Trophoblast cell (in vitro differentiated cells and primary cell): ENCODE measurements around the gene ZNF556. TPM values are rescaled to one million over a fixed set of nuclear protein-coding genes. Genes with fewer than 3 reads are reported as not detected.

Source experiments
- DNase-seq, 2 donors: peaks; one replicate each; pipeline ENCODE4 v3.0.0-alpha.2; 2016
- H2AFZ ChIP-seq: 2 replicates; pipeline ENCODE4 v1.6.1; 2013; ENCODE audit warnings: low read length, moderate library complexity, mild to moderate bottlenecking; ENCODE audit not compliant: insufficient read depth, poor library complexity
- H2AK5ac ChIP-seq: 2 replicates; pipeline ENCODE4 v1.6.1; 2013; ENCODE audit warnings: mild to moderate bottlenecking, low read length
- H2BK120ac ChIP-seq: 2 replicates; pipeline ENCODE4 v1.6.1; 2013; ENCODE audit warnings: low read length, mild to moderate bottlenecking, moderate library complexity; ENCODE audit not compliant: insufficient read depth, poor library complexity
- H2BK12ac ChIP-seq: 2 replicates; pipeline ENCODE4 v1.6.1; 2013; ENCODE audit warnings: mild to moderate bottlenecking, low read length, moderate library complexity
- H2BK5ac ChIP-seq: 2 replicates; pipeline ENCODE4 v1.6.1; 2013; ENCODE audit warnings: low read length, low read depth, moderate library complexity, mild to moderate bottlenecking; ENCODE audit not compliant: poor library complexity
- H3K14ac ChIP-seq: 2 replicates; pipeline ENCODE4 v1.6.1; 2013; ENCODE audit warnings: mild to moderate bottlenecking, low read length
- H3K18ac ChIP-seq: 2 replicates; pipeline ENCODE4 v1.6.1; 2013; ENCODE audit warnings: mild to moderate bottlenecking, low read length
- H3K23ac ChIP-seq: 2 replicates; pipeline ENCODE4 v1.6.1; 2013; ENCODE audit warnings: low read length
- H3K27ac ChIP-seq: 2 replicates; pipeline ENCODE4 v1.5.1; 2013; ENCODE audit warnings: low read depth, mild to moderate bottlenecking, inconsistent platforms, low read length, moderate library complexity
- H3K27me3 ChIP-seq: 2 replicates; pipeline ENCODE4 v1.6.1; 2013; ENCODE audit warnings: inconsistent platforms, mild to moderate bottlenecking, low read length, moderate library complexity; ENCODE audit not compliant: insufficient read depth
- H3K36me3 ChIP-seq, 2 experiments: 1 replicate in 1 of 2; 2 replicates in 1 of 2; pipeline ENCODE4 v1.6.1; 2013; ENCODE audit warnings: low read length in 2 of 2, mild to moderate bottlenecking in 2 of 2, moderate library complexity in 1 of 2; ENCODE audit not compliant: insufficient read depth in 2 of 2, control insufficient read depth in 1 of 2
- H3K4ac ChIP-seq: 2 replicates; pipeline ENCODE4 v1.6.1; 2013; ENCODE audit warnings: low read depth, mild to moderate bottlenecking, low read length, moderate library complexity
- H3K4me1 ChIP-seq, 2 experiments: 1 replicate in 1 of 2; 2 replicates in 1 of 2; pipeline ENCODE4 v1.6.1; 2013; ENCODE audit warnings: low read length in 2 of 2, mild to moderate bottlenecking in 2 of 2, moderate library complexity in 1 of 2; ENCODE audit not compliant: insufficient read depth in 2 of 2, control insufficient read depth in 1 of 2
- H3K4me2 ChIP-seq: 2 replicates; pipeline ENCODE4 v1.6.1; 2013; ENCODE audit warnings: inconsistent platforms, mild to moderate bottlenecking, low read length, moderate library complexity
- H3K4me3 ChIP-seq: 2 replicates; pipeline ENCODE4 v1.5.1; 2013; ENCODE audit warnings: mild to moderate bottlenecking, low read depth, low read length, inconsistent platforms
- H3K79me1 ChIP-seq: one replicate; pipeline ENCODE4 v1.6.1; 2013; ENCODE audit warnings: low read length
- H3K79me2 ChIP-seq: 2 replicates; pipeline ENCODE4 v1.6.1; 2013; ENCODE audit warnings: low read length, mild to moderate bottlenecking; ENCODE audit not compliant: control insufficient read depth, insufficient read depth, poor library complexity
- H3K9ac ChIP-seq: 2 replicates; pipeline ENCODE4 v1.6.1; 2013; ENCODE audit warnings: mild to moderate bottlenecking, low read length
- H3K9me3 ChIP-seq: 2 replicates; pipeline ENCODE4 v1.6.1; 2013; ENCODE audit warnings: low read depth, mild to moderate bottlenecking, control low read depth, inconsistent platforms, low read length; ENCODE audit not compliant: insufficient read depth
- H4K12ac ChIP-seq: 2 replicates; pipeline ENCODE4 v1.6.1; 2013; ENCODE audit warnings: low read depth, mild to moderate bottlenecking, low read length, moderate library complexity
- H4K8ac ChIP-seq: 2 replicates; pipeline ENCODE4 v1.6.1; 2013; ENCODE audit warnings: low read depth, mild to moderate bottlenecking, low read length, moderate library complexity
- H4K91ac ChIP-seq: one replicate; pipeline ENCODE4 v1.6.1; 2013; ENCODE audit warnings: low read depth, mild to moderate bottlenecking, low read length, moderate library complexity
- WGBS: extraction: QIAGEN DNeasy Blood & Tissue Kit; methylation state at CpG from one replicate; pipeline ENCODE4 v1.1.7; 2013; ENCODE audit warnings: missing lambda C conversion rate; ENCODE audit not compliant: insufficient read length, insufficient coverage; ENCODE audit errors: extremely low coverage; 5-methylcytosine and 5-hydroxymethylcytosine counted together
- polyA plus RNA-seq: library from polyadenylated mRNA; stranded (reverse); fragments of 200-250 nt; gene quantifications from 2 replicates; pipeline ENCODE4 v1.2.3, GENCODE V29; 2013

The ZNF556 gene
- 0.01 TPM in 2 replicates for polyA plus RNA-seq

DNA sequence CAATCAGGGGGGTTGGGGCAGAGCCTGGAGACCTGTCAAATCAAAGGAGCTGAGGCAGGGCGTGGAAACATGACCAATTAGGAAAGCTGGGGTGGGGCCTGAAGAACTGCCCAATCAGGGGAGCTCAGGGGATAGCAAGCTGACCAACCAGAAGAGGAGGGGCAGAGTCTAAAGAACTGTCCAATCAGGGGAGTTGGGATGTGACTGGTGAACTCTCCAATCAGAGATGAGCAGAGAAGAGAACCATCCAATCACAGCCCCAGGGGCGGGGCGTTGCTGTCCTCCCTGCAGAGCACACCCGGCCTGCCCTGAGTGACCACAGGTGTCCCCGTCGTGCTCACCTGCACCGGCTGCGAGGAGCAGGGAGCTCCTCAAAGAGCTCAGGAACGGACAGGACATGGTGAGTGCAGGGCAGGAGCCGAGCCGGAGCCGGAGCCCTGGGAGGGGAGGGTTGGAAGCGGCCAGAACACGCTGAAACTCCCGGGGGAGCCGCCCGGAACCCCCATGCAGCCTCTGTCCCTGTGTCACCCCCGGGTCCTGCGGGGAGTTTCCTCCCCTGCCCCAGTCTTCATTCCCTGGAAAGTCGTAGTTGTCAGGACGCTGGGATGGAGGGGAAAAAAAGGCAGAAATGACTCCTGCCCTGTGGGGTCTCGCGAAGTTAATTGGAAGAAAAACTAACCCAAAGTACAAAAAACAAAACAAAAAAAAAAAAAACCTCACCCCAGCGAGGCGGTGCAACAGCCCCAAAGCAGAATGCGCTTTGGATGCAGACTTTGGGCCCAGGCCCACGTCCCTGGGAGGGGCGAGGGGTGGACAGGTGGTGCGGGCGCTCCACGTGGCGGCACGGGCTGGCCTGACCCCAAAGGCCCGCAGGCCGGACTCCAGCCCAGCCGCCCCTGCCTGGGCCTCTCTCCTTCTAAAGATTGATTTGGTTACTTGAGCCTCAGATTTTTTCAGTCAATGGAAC is at the start of gene ZNF556:
Gene ZNF556 (plus strand): TSS at position 311 of the 967 bp plus-strand sequence. CDS start 87 bp downstream, at position 398.
- H3K36me3 ChIP-seq, result no peaks in the 10 kb centered on the region
- H3K79me1 ChIP-seq, result no peaks in the 10 kb centered on the region
- no peak within 1 kb of the TSS for H4K12ac ChIP-seq
- H3K9me3 ChIP-seq, result peaks cover 27% of the 10 kb centered on the region
- DNase-seq, result no peak
- no peak within 1 kb of the TSS for H4K91ac ChIP-seq
- H2AFZ ChIP-seq, result no peak within 1 kb of the TSS
- H3K27ac ChIP-seq, result no peak within 1 kb of the TSS
- H3K79me2 ChIP-seq, result no peaks in the 10 kb centered on the region
- no peak within 1 kb of the TSS for H2AK5ac ChIP-seq
- H3K4me3 ChIP-seq, result no peak within 1 kb of the TSS
- no peak within 1 kb of the TSS for H2BK5ac ChIP-seq
- H3K27me3 ChIP-seq, result no peaks in the 10 kb centered on the region
- H2BK12ac ChIP-seq, result no peak within 1 kb of the TSS
- H3K4me2 ChIP-seq, result no peak within 1 kb of the TSS
- no peak within 1 kb of the TSS for H3K14ac ChIP-seq
- WGBS, result no CpG with 5 or more reads among the region's 36 CpGs
- no peaks in the 10 kb centered on the region for H3K4me1 ChIP-seq
- H3K9ac ChIP-seq, result no peak within 1 kb of the TSS
- no peak within 1 kb of the TSS for H3K18ac ChIP-seq
- H3K4ac ChIP-seq, result no peak within 1 kb of the TSS
- H4K8ac ChIP-seq, result no peak within 1 kb of the TSS
- H2BK120ac ChIP-seq, result no peak within 1 kb of the TSS
- H3K23ac ChIP-seq, result no peak within 1 kb of the TSS

DNA sequence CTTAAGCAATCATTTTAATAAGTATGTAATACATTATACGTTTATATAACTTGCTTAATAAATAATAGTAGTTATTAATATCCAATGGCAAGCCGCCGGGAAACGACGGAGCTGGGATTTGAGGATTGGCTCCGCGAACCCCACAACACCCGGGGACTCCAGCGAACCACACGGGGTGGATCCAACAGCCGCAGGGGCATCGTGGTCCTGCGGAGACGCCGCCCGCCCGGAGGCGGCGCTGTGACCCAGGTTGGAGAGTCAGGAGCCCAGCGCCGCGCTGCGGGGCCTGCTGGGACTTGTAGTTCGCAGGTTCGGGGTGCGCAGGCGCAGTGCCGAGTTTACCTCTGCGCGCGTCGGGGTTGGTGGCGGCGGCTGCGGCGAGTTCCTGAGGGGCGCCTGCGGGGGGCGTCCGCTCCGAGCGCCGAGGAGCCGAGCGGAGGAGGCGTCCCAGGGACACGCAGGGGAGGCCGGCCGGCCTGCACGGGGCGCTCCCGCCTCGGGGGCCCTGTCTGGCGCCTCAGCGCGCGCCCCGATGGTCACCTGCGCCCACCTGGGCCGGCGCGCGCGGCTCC is 47.5 kb upstream of the ZNF556 start, which contains the start of gene ZNF554:
Gene ZNF554 (plus strand): TSS at position 329 of the 572 bp plus-strand sequence. CDS start 204 bp downstream, at position 533.
- Histone ChIP-seq H3K4me1 (peaks cover 4% of the 10 kb centered on the region in 2 experiments), H3K9ac (peak within 1 kb of the TSS; percentile 36), H3K27ac (no peak within 1 kb of the TSS), H3K23ac (no peak within 1 kb of the TSS), H4K12ac (peak within 1 kb of the TSS; percentile 82), H3K9me3 (peaks cover 3% of the 10 kb centered on the region), H3K4ac (peak within 1 kb of the TSS; percentile 13), H3K79me1 (peaks cover 20% of the 10 kb centered on the region), H3K14ac (peak within 1 kb of the TSS; percentile 80), H3K27me3 (no peaks in the 10 kb centered on the region), H4K91ac (peak within 1 kb of the TSS; percentile 88), H2AFZ (peak within 1 kb of the TSS; percentile 93), H3K18ac (peak within 1 kb of the TSS; percentile 90), H4K8ac (peak within 1 kb of the TSS; percentile 82), H2AK5ac (peak within 1 kb of the TSS; percentile 70), H3K4me3 (peak within 1 kb of the TSS; percentile 79), H3K36me3 (peaks cover 19 to 22% of the 10 kb centered on the region in 2 experiments), H2BK5ac (peak within 1 kb of the TSS; percentile 29), H3K79me2 (peaks cover 7% of the 10 kb centered on the region), H2BK12ac (peak within 1 kb of the TSS; percentile 34), H3K4me2 (peak within 1 kb of the TSS; percentile 80), H2BK120ac (peak within 1 kb of the TSS; percentile 2)
- WGBS, result no CpG with 5 or more reads among the region's 64 CpGs
- peak; percentile 96 to 99 for DNase-seq

DNA sequence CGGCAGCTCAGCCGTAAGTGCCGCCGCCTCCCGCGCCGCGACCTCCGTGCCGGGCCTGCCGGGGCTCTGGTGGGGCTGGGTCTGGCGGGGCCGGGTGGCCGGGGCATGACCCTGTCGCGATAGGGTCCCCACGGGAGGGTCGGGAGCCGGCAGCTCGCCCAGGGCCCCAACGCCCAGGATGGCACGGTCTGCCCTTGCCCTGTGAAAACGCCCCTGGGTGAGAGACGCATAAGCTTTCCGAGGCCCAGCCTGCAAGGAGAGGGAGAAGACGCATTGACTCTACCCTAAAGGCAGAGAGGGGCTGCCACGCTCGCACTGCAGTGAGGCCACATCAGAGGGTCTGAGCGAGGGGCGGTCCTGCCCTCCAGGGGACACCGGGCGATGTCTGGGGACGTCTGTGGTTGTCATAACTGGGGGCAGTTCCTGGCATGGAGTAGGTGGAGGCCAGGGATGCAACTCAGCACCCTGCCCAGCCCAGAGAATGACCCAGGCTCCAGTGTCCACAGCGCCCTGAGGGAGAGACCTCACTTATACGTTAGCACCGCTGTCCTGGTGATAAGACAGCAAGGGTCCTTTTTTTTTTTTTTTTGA is 46.9 kb upstream of the ZNF556 start:
- peak overlapping the region; percentile 79 for H3K4me3 ChIP-seq
- no peak for DNase-seq
- H3K23ac ChIP-seq, result no peak overlapping the region
- H2AK5ac ChIP-seq, result peak overlapping the region; percentile 70
- H3K36me3 ChIP-seq, result peaks cover 14 to 17% of the 10 kb centered on the region in 2 experiments
- H3K9ac ChIP-seq, result peak overlapping the region; percentile 36
- no peaks in the 10 kb centered on the region for H3K27me3 ChIP-seq
- H3K4ac ChIP-seq, result peak overlapping the region; percentile 13
- H3K27ac ChIP-seq, result no peak overlapping the region
- peak overlapping the region; percentile 90 for H3K18ac ChIP-seq
- H4K91ac ChIP-seq, result peak overlapping the region; percentile 88
- H4K12ac ChIP-seq, result peak overlapping the region; percentile 82
- no CpG with 5 or more reads among the region's 36 CpGs for WGBS
- peak overlapping the region; percentile 93 for H2AFZ ChIP-seq
- H3K79me1 ChIP-seq, result peaks cover 17% of the 10 kb centered on the region
- H3K9me3 ChIP-seq, result peaks cover 3% of the 10 kb centered on the region
- peak overlapping the region; percentile 15 for H2BK12ac ChIP-seq
- peak overlapping the region; percentile 80 for H3K14ac ChIP-seq
- peak overlapping the region; percentile 82 for H4K8ac ChIP-seq
- peak overlapping the region; percentile 29 for H2BK5ac ChIP-seq
- peak overlapping the region; percentile 2 for H2BK120ac ChIP-seq
- H3K4me2 ChIP-seq, result peak overlapping the region; percentile 80
- H3K4me1 ChIP-seq, result peaks cover 3 to 4% of the 10 kb centered on the region in 2 experiments
- H3K79me2 ChIP-seq, result peaks cover 7% of the 10 kb centered on the region

DNA sequence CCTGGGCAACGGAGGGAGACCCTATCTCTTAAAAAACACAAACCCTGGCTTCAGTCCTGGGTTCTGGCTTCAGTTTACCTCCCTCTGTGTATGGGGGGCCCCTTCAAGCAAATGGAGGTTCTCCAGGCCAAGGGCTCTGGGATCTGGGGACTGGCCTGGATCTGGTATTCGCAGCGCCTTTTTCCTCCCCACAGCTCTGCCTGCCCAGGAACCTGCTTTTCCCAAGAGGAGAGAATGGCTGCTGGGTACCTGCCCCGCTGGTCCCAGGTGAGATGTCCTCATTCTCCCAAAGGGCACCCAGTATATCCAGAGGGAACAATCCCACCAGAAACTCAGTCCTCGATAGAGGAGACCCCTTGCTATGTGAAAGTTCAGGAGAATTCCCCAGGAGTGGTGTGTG is 44.3 kb upstream of the ZNF556 start:
- Histone ChIP-seq H2BK5ac (no peak overlapping the region), H3K9ac (no peak overlapping the region), H3K79me1 (peaks cover 8% of the 10 kb centered on the region), H2BK12ac (no peak overlapping the region), H3K4me3 (no peak overlapping the region), H4K91ac (no peak overlapping the region), H3K14ac (no peak overlapping the region), H3K9me3 (peaks cover 3% of the 10 kb centered on the region), H3K4me2 (no peak overlapping the region), H3K27ac (no peak overlapping the region), H4K12ac (no peak overlapping the region), H3K79me2 (peaks cover 7% of the 10 kb centered on the region), H3K36me3 (peaks cover 14 to 15% of the 10 kb centered on the region in 2 experiments), H3K23ac (no peak overlapping the region), H4K8ac (no peak overlapping the region), H3K4ac (no peak overlapping the region), H3K27me3 (no peaks in the 10 kb centered on the region), H2AK5ac (no peak overlapping the region), H3K4me1 (peaks cover 0 to 4% of the 10 kb centered on the region in 2 experiments), H2BK120ac (no peak overlapping the region), H2AFZ (no peak overlapping the region), H3K18ac (no peak overlapping the region)
- DNase-seq, result no peak
- no CpG with 5 or more reads among the region's 5 CpGs for WGBS
